OCI-LY7 (cell line): ENCODE data around the gene PREP. TPM values are rescaled to one million over a fixed set of nuclear protein-coding genes. Genes with fewer than 3 reads are reported as not detected.

Source experiments
- BruUV-seq: library from RNA; stranded (reverse); fragments of 400-500 nt; replicated peaks from 2 replicates; lab custom pipeline; 2021; lab: Mats Ljungman, UMichigan
- CTCF ChIA-PET: fragments of 300-600 bp; sonication (Branson Sonifier 250); formaldehyde crosslinking; loops from one replicate; lab custom pipeline; 2022; ENCODE audit warnings: antibody characterized with exemption; ENCODE audit not compliant: unreplicated experiment; lab: Charles Lee
- POLR2A ChIA-PET: fragments of 300-600 bp; sonication (Branson Sonifier 250); formaldehyde crosslinking; loops from one replicate; lab custom pipeline; 2022; ENCODE audit warnings: antibody characterized with exemption; lab: Charles Lee
- DNase-seq: peaks from one replicate; pipeline ENCODE4 v3.0.0-alpha.2; 2015; ENCODE audit warnings: low spot score
- H2AFZ ChIP-seq: fragments of 200-600 bp; sonication (generic), shearing (Covaris generic); 2 replicates; pipeline ENCODE4 v1.6.1; 2014; ENCODE audit warnings: mild to moderate bottlenecking, antibody characterized with exemption, low read length, moderate library complexity
- H3K27ac ChIP-seq: fragments of 200-600 bp; sonication (generic); 2 replicates; pipeline ENCODE4 v1.5.1; 2014; ENCODE audit warnings: mixed run types, low read depth, mild to moderate bottlenecking, moderate library complexity, low read length, inconsistent platforms; ENCODE audit not compliant: poor library complexity, severe bottlenecking
- H3K36me3 ChIP-seq: fragments of 200-600 bp; sonication (generic); 2 replicates; pipeline ENCODE4 v1.6.1; 2014; ENCODE audit warnings: mild to moderate bottlenecking, antibody characterized with exemption, low read length, moderate library complexity, mixed read lengths; ENCODE audit not compliant: insufficient read depth
- H3K4me1 ChIP-seq: fragments of 200-600 bp; sonication (generic); 2 replicates; pipeline ENCODE4 v1.5.1; 2014; ENCODE audit warnings: mild to moderate bottlenecking, low read length; ENCODE audit not compliant: insufficient read depth, poor library complexity, severe bottlenecking
- H3K4me2 ChIP-seq: fragments of 200-600 bp; sonication (generic); 2 replicates; pipeline ENCODE4 v1.6.1; 2014; ENCODE audit warnings: mild to moderate bottlenecking, low read length
- H3K4me3 ChIP-seq: fragments of 200-600 bp; sonication (generic); 2 replicates; pipeline ENCODE4 v1.5.1; 2014; ENCODE audit warnings: mild to moderate bottlenecking, low read depth, low read length; ENCODE audit not compliant: poor library complexity, severe bottlenecking
- H3K79me2 ChIP-seq: fragments of 200-600 bp; sonication (generic); 2 replicates; pipeline ENCODE4 v1.6.1; 2016; ENCODE audit warnings: low read depth, mild to moderate bottlenecking, low read length, moderate library complexity, mixed read lengths; ENCODE audit not compliant: insufficient read depth
- H3K9me2 ChIP-seq: fragments of 200-600 bp; sonication (generic); 2 replicates; pipeline ENCODE4 v1.6.1; 2016; ENCODE audit warnings: mild to moderate bottlenecking, low read length, mixed read lengths; ENCODE audit not compliant: insufficient read depth
- H3K9me3 ChIP-seq: fragments of 200-600 bp; sonication (generic); 2 replicates; pipeline ENCODE4 v1.6.1; 2014; ENCODE audit warnings: mild to moderate bottlenecking, mixed run types, low read length, mixed read lengths
- H4K20me1 ChIP-seq: fragments of 200-600 bp; sonication (generic); 2 replicates; pipeline ENCODE4 v1.6.1; 2014; ENCODE audit warnings: mild to moderate bottlenecking, antibody characterized with exemption, low read length, moderate library complexity, mixed read lengths; ENCODE audit not compliant: insufficient read depth
- EZH2phosphoT487 ChIP-seq: fragments of 200-600 bp; sonication (generic); IDR thresholded peaks from 2 replicates; pipeline ENCODE4 v1.6.1; 2018; ENCODE audit warnings: low read depth, borderline replicate concordance, mild to moderate bottlenecking, mixed run types, antibody characterized with exemption, low read length, moderate library complexity, mixed read lengths
- intact Hi-C: fragments of 100-400 bp; cut with micrococcal nuclease; formaldehyde crosslinking; loops from one replicate; pipeline ENCODE4 v1.10.0; 2022; ENCODE audit not compliant: unreplicated experiment
- total RNA-seq, 2 experiments: library from RNA; depleted of rRNA in 1 of 2; stranded (reverse); fragments of >200 nt in 1 of 2; shearing (Covaris generic) in 1 of 2; gene quantifications; 2 replicates each; pipeline ENCODE4 v1.2.3, GENCODE V29; 2014 to 2022
- TF ChIP-seq, protein P1 (sequence below): fragments of 200-600 bp; sonication (generic); conservative IDR thresholded peaks from 2 replicates; pipeline ENCODE4 v1.5.1; 2014; ENCODE audit warnings: mild to moderate bottlenecking, antibody characterized with exemption, low read length, moderate library complexity, mixed read lengths

PREP gene
- total RNA-seq, 2 experiments from 2014 or later: 10.4 to 27.0 TPM

DNA sequence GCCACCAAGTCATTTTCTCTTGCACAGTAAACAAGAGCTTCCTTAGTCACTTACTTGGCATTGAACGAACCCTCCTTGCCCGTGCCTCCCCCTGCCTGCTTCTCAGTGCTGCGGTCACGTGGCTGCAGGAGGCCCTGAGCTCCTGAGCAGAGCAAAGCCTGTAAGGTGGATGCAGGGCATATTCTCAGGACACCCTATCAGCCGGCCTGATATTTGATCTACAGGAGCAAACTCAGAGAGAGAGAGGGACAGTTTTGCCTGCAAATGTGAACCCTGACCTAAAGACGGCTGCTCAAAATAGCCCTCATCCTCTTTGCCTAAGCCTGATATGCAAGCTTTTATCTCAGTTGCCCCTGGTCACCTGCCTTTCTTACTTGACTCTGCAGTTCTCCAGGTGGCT lies 130.1 kb downstream of the PREP start:
- Histone ChIP-seq H3K4me2 (no peak overlapping the region), H3K4me3 (no peak overlapping the region), H3K36me3 (0 out of 2 replicates have a peak, but pooled peaks cover 7% of the 10 kb centered on the region), H3K27ac (no peak overlapping the region), H3K79me2 (no peaks in the 10 kb centered on the region), H3K9me2 (no peaks in the 10 kb centered on the region), H3K4me1 (no peaks in the 10 kb centered on the region), H2AFZ (no peak overlapping the region), H3K9me3 (no peaks in the 10 kb centered on the region), H4K20me1 (no peaks in the 10 kb centered on the region)
- no TSS peak for BruUV-seq
- ChIA-PET POLR2A (no interaction called here), CTCF (no interaction called here)
- DNase-seq: no peak
- intact Hi-C loops: no loop called here
- no peak for TF ChIP-seq EZH2phosphoT487
- TF ChIP-seq, protein P1, sequence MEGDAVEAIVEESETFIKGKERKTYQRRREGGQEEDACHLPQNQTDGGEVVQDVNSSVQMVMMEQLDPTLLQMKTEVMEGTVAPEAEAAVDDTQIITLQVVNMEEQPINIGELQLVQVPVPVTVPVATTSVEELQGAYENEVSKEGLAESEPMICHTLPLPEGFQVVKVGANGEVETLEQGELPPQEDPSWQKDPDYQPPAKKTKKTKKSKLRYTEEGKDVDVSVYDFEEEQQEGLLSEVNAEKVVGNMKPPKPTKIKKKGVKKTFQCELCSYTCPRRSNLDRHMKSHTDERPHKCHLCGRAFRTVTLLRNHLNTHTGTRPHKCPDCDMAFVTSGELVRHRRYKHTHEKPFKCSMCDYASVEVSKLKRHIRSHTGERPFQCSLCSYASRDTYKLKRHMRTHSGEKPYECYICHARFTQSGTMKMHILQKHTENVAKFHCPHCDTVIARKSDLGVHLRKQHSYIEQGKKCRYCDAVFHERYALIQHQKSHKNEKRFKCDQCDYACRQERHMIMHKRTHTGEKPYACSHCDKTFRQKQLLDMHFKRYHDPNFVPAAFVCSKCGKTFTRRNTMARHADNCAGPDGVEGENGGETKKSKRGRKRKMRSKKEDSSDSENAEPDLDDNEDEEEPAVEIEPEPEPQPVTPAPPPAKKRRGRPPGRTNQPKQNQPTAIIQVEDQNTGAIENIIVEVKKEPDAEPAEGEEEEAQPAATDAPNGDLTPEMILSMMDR: no peak

DNA sequence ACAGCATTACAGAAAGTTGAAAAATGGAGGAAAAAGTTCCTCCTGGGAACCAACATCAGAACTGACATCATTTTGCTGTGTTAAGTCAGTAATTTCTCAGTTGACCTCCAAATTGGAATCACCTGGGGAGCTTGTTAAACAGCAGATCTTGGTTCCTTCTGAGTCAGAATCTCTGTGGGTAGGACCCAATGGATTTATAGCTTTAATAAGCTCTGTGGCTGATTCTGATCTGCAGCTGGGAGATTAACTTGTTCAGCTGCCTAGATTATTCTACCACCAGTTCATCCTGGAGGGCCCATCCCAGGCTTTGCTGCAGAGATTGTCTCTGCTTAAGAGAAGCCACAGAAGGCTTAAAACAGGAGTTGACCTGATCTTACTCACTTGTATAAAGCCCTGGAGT lies 132.4 kb downstream of the PREP start:
- Histone ChIP-seq H4K20me1 (no peaks in the 10 kb centered on the region), H3K4me3 (no peak overlapping the region), H2AFZ (no peak overlapping the region), H3K4me1 (no peaks in the 10 kb centered on the region), H3K4me2 (no peak overlapping the region), H3K27ac (no peak overlapping the region), H3K9me3 (no peaks in the 10 kb centered on the region; the same call in 1 of the 2 replicates), H3K9me2 (no peaks in the 10 kb centered on the region), H3K36me3 (no peaks in the 10 kb centered on the region), H3K79me2 (no peaks in the 10 kb centered on the region)
- BruUV-seq: no TSS peak
- POLR2A ChIA-PET: no interaction called here
- no peak for DNase-seq
- intact Hi-C loops: no loop called here
- CTCF ChIA-PET: no interaction called here
- TF ChIP-seq, protein P1: no peak
- TF ChIP-seq EZH2phosphoT487: no peak

DNA sequence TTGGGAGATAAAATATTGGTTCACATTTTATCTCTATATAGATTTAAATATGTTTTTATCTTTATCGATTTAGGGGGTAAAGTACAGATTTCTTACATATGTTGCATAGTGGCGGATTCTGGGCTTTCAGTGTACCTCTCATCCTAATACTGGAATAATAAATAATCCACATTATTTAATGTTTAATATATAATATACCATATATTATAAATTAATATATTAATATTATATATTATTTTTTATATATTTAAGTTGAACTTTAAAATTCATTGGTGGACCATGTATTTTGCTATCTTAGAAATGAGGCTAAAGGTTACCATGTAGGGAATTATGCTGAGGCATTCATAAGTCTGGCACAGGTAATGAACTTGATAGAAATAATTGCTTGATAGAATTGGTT lies 133.5 kb downstream of the PREP start:
- POLR2A ChIA-PET: no interaction called here
- H3K36me3 ChIP-seq: no peaks in the 10 kb centered on the region
- intact Hi-C loops: no loop called here
- H3K4me2 ChIP-seq: no peak overlapping the region
- no peak overlapping the region for H3K4me3 ChIP-seq
- H2AFZ ChIP-seq: no peak overlapping the region
- no peak for TF ChIP-seq EZH2phosphoT487
- TF ChIP-seq, protein P1: no peak
- H3K4me1 ChIP-seq: no peaks in the 10 kb centered on the region
- no peaks in the 10 kb centered on the region for H3K79me2 ChIP-seq
- CTCF ChIA-PET: no interaction called here
- no TSS peak for BruUV-seq
- no peaks in the 10 kb centered on the region for H4K20me1 ChIP-seq
- H3K9me2 ChIP-seq: no peaks in the 10 kb centered on the region
- no peaks in the 10 kb centered on the region; the same call in 1 of the 2 replicates for H3K9me3 ChIP-seq
- no peak for DNase-seq
- H3K27ac ChIP-seq: no peak overlapping the region
